Measurements from ENCODE around the gene FDX2. TPM values are rescaled to one million over a fixed set of nuclear protein-coding genes. Genes with fewer than 3 reads are reported as not detected.

The FDX2 gene
- total and polyA plus RNA-seq, 12 donors = 11.7 to 35.5 (median 17.4) TPM

GRCh38 chr19:10352764-10353671 lies 37.2 kb upstream of the FDX2 start:
- H3K36me3 ChIP-seq = peaks cover 0 to 88% (median 36%) of the 10 kb centered on the region in 9 donors

GRCh38 chr19:10346509-10346908 lies 30.7 kb upstream of the FDX2 start:
- Histone ChIP-seq H3K4me3 (no peak overlapping the region), H3K36me3 (peaks cover 0 to 23% (median 7%) of the 10 kb centered on the region in 9 donors), H3K27ac (peak overlapping the region in 2 of 10 donors; percentile 55 to 90), H3K27me3 (no peaks in the 10 kb centered on the region), H3K9me3 (no peaks in the 10 kb centered on the region), H3K4me1 (peaks cover 0 to 22% (median 0%) of the 10 kb centered on the region in 9 donors)
- no peak for TF ChIP-seq CTCF (IDR thresholded peaks at IDR 0.05)
- peak in 4 of 8 donors; percentile 37 to 71 (median 54) for ATAC-seq
- no peak for DNase-seq
- 74 to 76% methylated on average over 10 of the region's 10 CpGs for WGBS, 2 donors
- intact Hi-C loops (cut with DNase I) = no loop called here

More at GRCh38 chr19:10352764-10353671, 37.2 kb upstream of the FDX2 start:
- Histone ChIP-seq H3K27ac (peak overlapping the region; percentile 18 to 90 (median 82)), H3K4me1 (peaks cover 0 to 20% (median 13%) of the 10 kb centered on the region in 9 donors), H3K27me3 (no peaks in the 10 kb centered on the region), H3K9me3 (no peaks in the 10 kb centered on the region), H3K4me3 (peak overlapping the region in 9 of 10 donors; percentile 22 to 49 (median 43))
- peak; percentile 87 to 89 for DNase-seq
- peak; percentile 82 to 90 (median 86) for ATAC-seq
- TF ChIP-seq CTCF (IDR thresholded peaks at IDR 0.05) = no peak
- intact Hi-C loops (cut with DNase I) = loop anchor here in 1 of 10 donors (2.0 kb wide), 1 partner anchor 18 kb away; no protein-coding TSS in a partner anchor
- WGBS, 2 donors = 31 to 42% methylated on average over 62 to 63 of the region's 63 CpGs

- 90 to 94% methylated on average over 10 of the region's 10 CpGs for WGBS, 2 donors
- TF ChIP-seq CTCF (IDR thresholded peaks at IDR 0.05) = no peak
- H3K9me3 ChIP-seq = no peaks in the 10 kb centered on the region
- peak overlapping the region in 1 of 10 donors; percentile 90 for H3K27ac ChIP-seq
- H3K4me1 ChIP-seq = peaks cover 0 to 26% (median 0%) of the 10 kb centered on the region in 9 donors
- intact Hi-C loops (cut with DNase I) = no loop called here
- H3K27me3 ChIP-seq = no peaks in the 10 kb centered on the region
- ATAC-seq = peak in 1 of 8 donors; percentile 44
- no peak for DNase-seq
- H3K4me3 ChIP-seq = no peak overlapping the region
- H3K36me3 ChIP-seq = peaks cover 0 to 6% (median 0%) of the 10 kb centered on the region in 9 donors
Observed at GRCh38 chr19:10344780-10345179, 29.0 kb upstream of the FDX2 start.

- H3K4me3 ChIP-seq = no peak overlapping the region
- H3K27ac ChIP-seq = no peak overlapping the region
- H3K27me3 ChIP-seq = no peaks in the 10 kb centered on the region
- intact Hi-C loops (cut with DNase I) = no loop called here
- H3K9me3 ChIP-seq = no peaks in the 10 kb centered on the region
- DNase-seq (no peak), ATAC-seq (no peak)
- TF ChIP-seq CTCF (IDR thresholded peaks at IDR 0.05) = no peak
- H3K36me3 ChIP-seq = no peaks in the 10 kb centered on the region
- WGBS, 2 donors = 82 to 85% methylated on average over 2 of the region's 2 CpGs
- peaks cover 0 to 39% (median 0%) of the 10 kb centered on the region in 9 donors for H3K4me1 ChIP-seq
Observed at GRCh38 chr19:10343495-10343894, 27.7 kb upstream of the FDX2 start.

All from heart right ventricle (tissue), 16 donors.